Measurements from ENCODE around the gene FBXL15. TPM values are rescaled to one million over a fixed set of nuclear protein-coding genes. Genes with fewer than 3 reads are reported as not detected.

The FBXL15 gene
- total RNA-seq, 1 donor from 2014 or later: 15.7 TPM

DNA sequence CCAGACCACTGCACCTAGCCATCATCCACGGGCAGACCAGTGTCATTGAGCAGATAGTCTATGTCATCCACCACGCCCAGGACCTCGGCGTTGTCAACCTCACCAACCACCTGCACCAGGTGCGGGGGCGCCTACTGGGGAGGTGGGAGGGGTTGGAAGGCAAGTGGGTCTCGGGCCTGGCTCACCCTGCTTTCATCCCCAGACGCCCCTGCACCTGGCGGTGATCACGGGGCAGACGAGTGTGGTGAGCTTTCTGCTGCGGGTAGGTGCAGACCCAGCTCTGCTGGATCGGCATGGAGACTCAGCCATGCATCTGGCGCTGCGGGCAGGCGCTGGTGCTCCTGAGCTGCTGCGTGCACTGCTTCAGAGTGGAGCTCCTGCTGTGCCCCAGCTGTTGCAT lies 20.6 kb upstream of the FBXL15 start:
- peak overlapping the region; percentile 69 for H3K27ac Mint-ChIP-seq
- DNase-seq: no peak

DNA sequence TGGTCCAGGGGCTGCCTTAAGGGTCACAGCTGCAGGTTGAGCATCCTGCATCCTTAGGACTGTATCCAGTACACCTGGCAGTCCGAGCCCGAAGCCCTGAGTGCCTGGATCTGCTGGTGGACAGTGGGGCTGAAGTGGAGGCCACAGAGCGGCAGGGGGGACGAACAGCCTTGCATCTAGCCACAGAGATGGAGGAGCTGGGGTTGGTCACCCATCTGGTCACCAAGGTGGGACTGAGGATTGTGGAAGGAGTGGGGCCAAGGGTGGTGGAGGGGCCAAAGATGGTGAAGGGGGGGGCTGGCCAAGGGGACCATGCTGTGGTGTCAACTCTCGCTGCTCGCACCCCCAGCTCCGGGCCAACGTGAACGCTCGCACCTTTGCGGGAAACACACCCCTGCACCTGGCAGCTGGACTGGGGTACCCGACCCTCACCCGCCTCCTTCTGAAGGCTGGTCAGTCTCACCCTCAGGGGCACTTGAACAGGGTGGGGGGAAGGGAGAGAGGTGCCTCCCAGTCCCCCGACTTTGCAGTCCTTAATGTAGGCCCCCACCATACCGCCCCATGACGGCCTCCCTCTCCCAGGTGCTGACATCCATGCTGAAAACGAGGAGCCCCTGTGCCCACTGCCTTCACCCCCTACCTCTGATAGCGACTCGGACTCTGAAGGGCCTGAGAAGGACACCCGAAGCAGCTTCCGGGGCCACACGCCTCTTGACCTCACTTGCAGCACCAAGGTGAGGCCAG lies 19.9 kb upstream of the FBXL15 start:
- ATAC-seq (ENCODE audit: low read depth) (no peak), DNase-seq (no peak)
- peaks cover 55% of the 10 kb centered on the region for H3K4me1 Mint-ChIP-seq
- TF ChIP-seq, protein P1, sequence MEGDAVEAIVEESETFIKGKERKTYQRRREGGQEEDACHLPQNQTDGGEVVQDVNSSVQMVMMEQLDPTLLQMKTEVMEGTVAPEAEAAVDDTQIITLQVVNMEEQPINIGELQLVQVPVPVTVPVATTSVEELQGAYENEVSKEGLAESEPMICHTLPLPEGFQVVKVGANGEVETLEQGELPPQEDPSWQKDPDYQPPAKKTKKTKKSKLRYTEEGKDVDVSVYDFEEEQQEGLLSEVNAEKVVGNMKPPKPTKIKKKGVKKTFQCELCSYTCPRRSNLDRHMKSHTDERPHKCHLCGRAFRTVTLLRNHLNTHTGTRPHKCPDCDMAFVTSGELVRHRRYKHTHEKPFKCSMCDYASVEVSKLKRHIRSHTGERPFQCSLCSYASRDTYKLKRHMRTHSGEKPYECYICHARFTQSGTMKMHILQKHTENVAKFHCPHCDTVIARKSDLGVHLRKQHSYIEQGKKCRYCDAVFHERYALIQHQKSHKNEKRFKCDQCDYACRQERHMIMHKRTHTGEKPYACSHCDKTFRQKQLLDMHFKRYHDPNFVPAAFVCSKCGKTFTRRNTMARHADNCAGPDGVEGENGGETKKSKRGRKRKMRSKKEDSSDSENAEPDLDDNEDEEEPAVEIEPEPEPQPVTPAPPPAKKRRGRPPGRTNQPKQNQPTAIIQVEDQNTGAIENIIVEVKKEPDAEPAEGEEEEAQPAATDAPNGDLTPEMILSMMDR (IDR thresholded peaks at IDR 0.05): no peak
- H3K4me3 Mint-ChIP-seq: peak overlapping the region; percentile 44
- CTCF ChIA-PET: interaction anchor here (1.7 to 2.6 kb wide), 5 partner anchors 11 to 170 kb away, joined by 5 to 24 read pairs (median 10); partner anchors contain the start of gene FBXL15
- peak overlapping the region; percentile 68 for H3K27ac Mint-ChIP-seq
- intact Hi-C loops (cut with micrococcal nuclease): no loop called here
- peaks cover 74% of the 10 kb centered on the region for H3K36me3 Mint-ChIP-seq (ENCODE audit: low read depth)
- no peaks in the 10 kb centered on the region for H3K27me3 Mint-ChIP-seq
- no peaks in the 10 kb centered on the region for H3K9me3 Mint-ChIP-seq
- POLR2A ChIA-PET: interaction anchor here (1.1 to 15.2 kb wide), 6 partner anchors 11 to 169 kb away, joined by 3 to 305 read pairs (median 23); partner anchors contain the start of genes C10orf95 and FBXL15

More for the DNA sequence above, 20.6 kb upstream of the FBXL15 start:
- Mint-ChIP-seq H3K36me3 (ENCODE audit: low read depth) (peaks cover 76% of the 10 kb centered on the region), H3K27me3 (no peaks in the 10 kb centered on the region), H3K4me1 (peaks cover 54% of the 10 kb centered on the region), H3K9me3 (no peaks in the 10 kb centered on the region), H3K4me3 (peak overlapping the region; percentile 94)
- POLR2A ChIA-PET: interaction anchor here (1.1 to 15.2 kb wide), 11 partner anchors 5 to 169 kb away, joined by 3 to 305 read pairs (median 19); partner anchors contain the start of genes C10orf95, CUEDC2 and FBXL15
- intact Hi-C loops (cut with micrococcal nuclease): no loop called here
- ATAC-seq (ENCODE audit: low read depth): no peak
- CTCF ChIA-PET: interaction anchor here (1.1 to 2.6 kb wide), 9 partner anchors 10 to 169 kb away, joined by 3 to 24 read pairs (median 6); partner anchors contain the start of gene FBXL15
- TF ChIP-seq, protein P1 (IDR thresholded peaks at IDR 0.05): no peak

DNA sequence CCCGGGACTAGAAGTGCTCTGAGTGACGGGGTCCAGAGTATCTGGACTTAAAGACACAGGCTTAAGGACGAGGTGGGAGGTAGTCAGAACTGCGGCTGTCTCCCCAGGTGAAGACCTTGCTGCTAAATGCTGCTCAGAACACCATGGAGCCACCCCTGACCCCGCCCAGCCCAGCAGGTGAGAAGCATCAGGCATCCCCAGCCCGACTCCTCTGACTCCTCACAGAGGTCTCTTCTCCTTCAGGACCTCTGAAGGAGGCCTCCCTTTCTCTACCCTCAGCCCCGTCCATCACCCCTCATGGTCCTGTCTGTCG lies 19.3 kb upstream of the FBXL15 start:
- Mint-ChIP-seq H3K36me3 (ENCODE audit: low read depth) (peaks cover 68% of the 10 kb centered on the region), H3K9me3 (no peaks in the 10 kb centered on the region), H3K4me1 (peaks cover 53% of the 10 kb centered on the region), H3K27me3 (no peaks in the 10 kb centered on the region), H3K4me3 (no peak overlapping the region), H3K27ac (no peak overlapping the region)
- ATAC-seq (ENCODE audit: low read depth) (no peak), DNase-seq (no peak)
- CTCF ChIA-PET: no interaction called here
- intact Hi-C loops (cut with micrococcal nuclease): no loop called here
- POLR2A ChIA-PET: interaction anchor here (0.6 to 15.2 kb wide), 4 partner anchors 10 to 170 kb away, joined by 3 to 305 read pairs (median 55); partner anchors contain the start of gene FBXL15
- TF ChIP-seq, protein P1 (IDR thresholded peaks at IDR 0.05): no peak

GRCh38 chr10:102401735-102402511 lies 18.7 kb upstream of the FBXL15 start:
- Mint-ChIP-seq H3K36me3 (ENCODE audit: low read depth) (peaks cover 62% of the 10 kb centered on the region), H3K27me3 (peaks cover 2% of the 10 kb centered on the region), H3K4me3 (no peak overlapping the region), H3K9me3 (no peaks in the 10 kb centered on the region), H3K4me1 (peaks cover 47% of the 10 kb centered on the region), H3K27ac (no peak overlapping the region)
- ChIA-PET POLR2A (interaction anchor here (0.6 to 15.2 kb wide), 6 partner anchors 6 to 1491 kb away, joined by 3 to 305 read pairs (median 54); partner anchors contain the start of genes FBXL15 and NFKB2), CTCF (no interaction called here)
- DNase-seq: no peak
- TF ChIP-seq, protein P1 (IDR thresholded peaks at IDR 0.05): no peak
- intact Hi-C loops (cut with micrococcal nuclease): no loop called here
- ATAC-seq (ENCODE audit: low read depth): no peak
